GM12891 (cell line): ENCODE results near the gene ZIC4.

Source experiments
- DNase-seq: peaks from one replicate; pipeline ENCODE4 v3.0.0; 2011; ENCODE audit warnings: low spot score; ENCODE audit not compliant: insufficient read length
- FAIRE-seq: peaks from 2 replicates; lab custom pipeline; 2011; peaks lifted over from hg19 to GRCh38; lab: Jason Lieb, UNC
- PAX5 ChIP-seq: IDR thresholded peaks from 2 replicates; pipeline ENCODE4 v1.6.1; 2011; ENCODE audit warnings: low read length, moderate library complexity, mild to moderate bottlenecking; ENCODE audit not compliant: insufficient read depth, severe bottlenecking
- POLR2A ChIP-seq: IDR thresholded peaks from 2 replicates; pipeline ENCODE4 v1.6.1; 2011; ENCODE audit warnings: low read depth, low read length, control low read depth
- POLR2AphosphoS5 ChIP-seq: IDR thresholded peaks from 2 replicates; pipeline ENCODE4 v1.6.1; 2011; ENCODE audit warnings: low read depth, low read length, control low read depth
- POU2F2 ChIP-seq: IDR thresholded peaks from 2 replicates; pipeline ENCODE4 v1.6.1; 2011; ENCODE audit warnings: low read depth, mild to moderate bottlenecking, control low read depth, low read length, moderate library complexity
- SPI1 ChIP-seq: IDR thresholded peaks from 2 replicates; pipeline ENCODE4 v1.6.1; 2011; ENCODE audit warnings: low read depth, low read length, control low read depth
- TAF1 ChIP-seq: IDR thresholded peaks from 2 replicates; pipeline ENCODE4 v1.6.1; 2011; ENCODE audit warnings: low read depth, low read length, control low read depth

Gene ZIC4

GRCh38 chr3:147391781-147392624 lies 14.3 kb downstream of the ZIC4 start:
- no peak for FAIRE-seq
- TF ChIP-seq PAX5 (no peak), POLR2A (no peak), TAF1 (no peak), POU2F2 (no peak), POLR2AphosphoS5 (no peak), SPI1 (no peak)
- DNase-seq: no peak

- no peak for DNase-seq
- TF ChIP-seq SPI1: no peak
- FAIRE-seq: no peak
Observed at GRCh38 chr3:147390589-147391569, 15.5 kb downstream of the ZIC4 start.

DNA sequence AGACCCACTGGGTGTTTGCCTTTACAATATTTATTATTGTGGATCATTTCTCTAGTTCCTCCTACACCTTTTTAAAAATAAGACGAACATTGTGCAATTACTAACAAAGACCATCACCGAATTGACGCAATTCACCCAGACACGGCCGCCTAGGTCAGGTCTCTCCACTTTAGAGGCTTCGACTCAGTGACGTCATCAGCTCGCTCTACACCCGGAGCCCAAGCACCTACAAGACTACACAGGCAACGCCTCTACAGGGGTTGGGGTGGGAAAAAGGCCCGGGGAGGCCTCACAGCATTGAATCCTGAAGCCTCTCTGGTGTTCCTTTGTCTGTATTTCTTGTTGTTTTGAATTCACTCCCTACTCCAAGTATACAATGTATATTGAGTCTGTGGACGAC lies 16.6 kb downstream of the ZIC4 start:
- TF ChIP-seq SPI1 (no peak), POLR2AphosphoS5 (no peak), POLR2A (no peak), POU2F2 (no peak), TAF1 (no peak), PAX5 (no peak)
- FAIRE-seq: no peak
- DNase-seq: no peak

- DNase-seq (no peak), FAIRE-seq (no peak)
Observed at GRCh38 chr3:147388700-147389580, 17.4 kb downstream of the ZIC4 start.

GRCh38 chr3:147387885-147388699 lies 18.3 kb downstream of the ZIC4 start:
- FAIRE-seq (no peak), DNase-seq (no peak)
- TF ChIP-seq POU2F2 (no peak), TAF1 (no peak), PAX5 (no peak), POLR2AphosphoS5 (no peak), POLR2A (no peak)

More at GRCh38 chr3:147388700-147389580, 17.4 kb downstream of the ZIC4 start:
- TF ChIP-seq SPI1 (no peak), POLR2A (no peak), POLR2AphosphoS5 (no peak), PAX5 (no peak), POU2F2 (no peak), TAF1 (no peak)

DNA sequence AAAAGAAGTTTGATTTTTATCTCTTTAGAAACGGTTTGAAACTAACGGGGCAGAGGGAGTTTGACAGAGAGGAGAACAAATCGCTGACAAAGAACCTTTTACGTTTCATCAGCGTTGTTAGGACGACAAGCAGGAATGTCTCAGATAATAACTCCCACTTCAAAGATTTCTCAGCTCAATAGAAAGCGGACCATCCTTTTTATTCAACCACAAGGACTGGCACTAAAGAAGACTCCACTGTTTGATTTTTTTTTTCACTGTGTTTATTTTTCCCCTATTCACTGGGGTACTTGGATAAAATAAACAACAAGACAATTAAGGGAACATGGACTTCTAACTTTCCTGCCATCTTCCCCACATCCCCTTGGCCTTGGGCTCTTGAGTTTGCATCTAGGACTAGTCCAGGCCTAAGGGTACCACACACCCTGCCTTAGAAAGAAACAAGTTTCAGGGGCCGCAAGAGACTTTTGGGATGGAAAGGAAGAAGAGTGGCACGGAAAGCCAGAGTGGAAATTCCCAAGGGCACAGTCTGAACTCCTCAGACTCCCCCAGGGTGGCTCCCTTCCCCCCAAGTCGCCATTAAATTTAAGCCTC lies 19.0 kb downstream of the ZIC4 start:
- TF ChIP-seq PAX5: no peak
- no peak for TF ChIP-seq POLR2A
- no peak for FAIRE-seq

GRCh38 chr3:147385059-147386012 lies 21.0 kb downstream of the ZIC4 start:
- no peak for DNase-seq
- no peak for FAIRE-seq
- TF ChIP-seq POLR2AphosphoS5 (no peak), POLR2A (no peak), TAF1 (no peak), PAX5 (no peak), SPI1 (no peak)

More for the DNA sequence above, 19.0 kb downstream of the ZIC4 start:
- no peak for DNase-seq
